SJCRH30 (cell line): ENCODE data around the gene KRTAP10-7. TPM values are rescaled to one million over a fixed set of nuclear protein-coding genes. Genes with fewer than 3 reads are reported as not detected.

Experiments used
- total RNA-seq: library from RNA; depleted of rRNA; stranded (reverse); fragments of >200 nt; shearing (Covaris generic); gene quantifications from 2 replicates; pipeline ENCODE4 v1.2.3, GENCODE V29; 2014; rRNA removed

KRTAP10-7 gene
- total RNA-seq, 1 experiment from 2014 or later: not detected

Other genes with a start within 250 kb of the KRTAP10-7 start
- 0.61 and 0.87 TPM in 2 replicates for gene TRPM2, start 247.0 kb upstream of the KRTAP10-7 start, total RNA-seq
- not detected in 2 replicates for gene LRRC3, start 145.1 kb upstream of the KRTAP10-7 start, total RNA-seq
- not detected in 2 replicates for gene KRTAP10-1, start 60.4 kb upstream of the KRTAP10-7 start, total RNA-seq
- gene KRTAP10-2, start 49.1 kb upstream of the KRTAP10-7 start, total RNA-seq: not detected in 2 replicates
- gene KRTAP10-3, start 41.8 kb upstream of the KRTAP10-7 start, total RNA-seq: not detected in 2 replicates
- not detected in 2 replicates for gene KRTAP10-4, start 26.9 kb upstream of the KRTAP10-7 start, total RNA-seq
- not detected in 2 replicates for gene KRTAP10-5, start 20.0 kb upstream of the KRTAP10-7 start, total RNA-seq
- gene KRTAP10-6, start 8.1 kb upstream of the KRTAP10-7 start, total RNA-seq: not detected in 2 replicates
- not detected in 2 replicates for gene KRTAP10-8, start 11.5 kb downstream of the KRTAP10-7 start, total RNA-seq
- gene KRTAP10-9, start 26.5 kb downstream of the KRTAP10-7 start, total RNA-seq: not detected in 2 replicates
- gene KRTAP10-10, start 36.8 kb downstream of the KRTAP10-7 start, total RNA-seq: not detected in 2 replicates
- not detected in 2 replicates for gene KRTAP10-11, start 45.8 kb downstream of the KRTAP10-7 start, total RNA-seq
- not detected in 2 replicates for gene KRTAP12-4, start 54.1 kb downstream of the KRTAP10-7 start, total RNA-seq
- not detected in 2 replicates for gene KRTAP12-3, start 57.3 kb downstream of the KRTAP10-7 start, total RNA-seq
- not detected in 2 replicates for gene KRTAP12-2, start 66.3 kb downstream of the KRTAP10-7 start, total RNA-seq
- not detected in 2 replicates for gene KRTAP12-1, start 81.6 kb downstream of the KRTAP10-7 start, total RNA-seq
- gene KRTAP10-12, start 96.6 kb downstream of the KRTAP10-7 start, total RNA-seq: not detected in 2 replicates
- gene TSPEAR, start 111.0 kb downstream of the KRTAP10-7 start, total RNA-seq: not detected in 2 replicates
- 79.5 and 90.5 TPM in 2 replicates for gene UBE2G2, start 201.2 kb downstream of the KRTAP10-7 start, total RNA-seq
- gene SUMO3, start 217.5 kb downstream of the KRTAP10-7 start, total RNA-seq: 70.3 and 76.9 TPM in 2 replicates